Measurements from ENCODE around the gene DNAJC11. TPM values are rescaled to one million over a fixed set of nuclear protein-coding genes. Genes with fewer than 3 reads are reported as not detected.
A peak's percentile ranks its signal among the peaks of the same experiment; 100 is the strongest.

DNAJC11 gene
- total RNA-seq, 1 experiment from 2014 or later: 75.6 TPM

- TF ChIP-seq CTCF (IDR thresholded peaks at IDR 0.05 in 2 of 3, conservative IDR thresholded peaks at IDR 0.05 in 1 of 3; ENCODE audit: borderline replicate concordance in 1 of 3, insufficient read depth in 1 of 3, low read depth in 2 of 3, low read length in 2 of 3) (no peak), REST (IDR thresholded peaks at IDR 0.05; ENCODE audit: low read depth) (no peak), MAX (IDR thresholded peaks at IDR 0.05) (peak; percentile 86), CEBPB (IDR thresholded peaks at IDR 0.05; ENCODE audit: low read depth) (no peak), SIN3A (IDR thresholded peaks at IDR 0.05; ENCODE audit: low read depth) (peak; percentile 80), POLR2A (IDR thresholded peaks at IDR 0.05; ENCODE audit: borderline replicate concordance, extremely low read depth, insufficient read depth, insufficient read length) (no peak), RAD21 (IDR thresholded peaks at IDR 0.05; ENCODE audit: low read depth) (no peak), SRF (IDR thresholded peaks at IDR 0.05; ENCODE audit: low read depth) (no peak; the same call in 1 of the 2 replicates)
Measured at GRCh38 chr1:6613361-6614018, 88.1 kb downstream of the DNAJC11 start, which contains the start of gene PHF13 (continued).

All from HCT116 (cell line).